Measurements from ENCODE around the gene SEBOX. TPM values are rescaled to one million over a fixed set of nuclear protein-coding genes. Genes with fewer than 3 reads are reported as not detected.
A peak's percentile ranks its signal among the peaks of the same experiment; 100 is the strongest.

The SEBOX gene
- total RNA-seq, 1 experiment from 2014 or later: not detected

DNA sequence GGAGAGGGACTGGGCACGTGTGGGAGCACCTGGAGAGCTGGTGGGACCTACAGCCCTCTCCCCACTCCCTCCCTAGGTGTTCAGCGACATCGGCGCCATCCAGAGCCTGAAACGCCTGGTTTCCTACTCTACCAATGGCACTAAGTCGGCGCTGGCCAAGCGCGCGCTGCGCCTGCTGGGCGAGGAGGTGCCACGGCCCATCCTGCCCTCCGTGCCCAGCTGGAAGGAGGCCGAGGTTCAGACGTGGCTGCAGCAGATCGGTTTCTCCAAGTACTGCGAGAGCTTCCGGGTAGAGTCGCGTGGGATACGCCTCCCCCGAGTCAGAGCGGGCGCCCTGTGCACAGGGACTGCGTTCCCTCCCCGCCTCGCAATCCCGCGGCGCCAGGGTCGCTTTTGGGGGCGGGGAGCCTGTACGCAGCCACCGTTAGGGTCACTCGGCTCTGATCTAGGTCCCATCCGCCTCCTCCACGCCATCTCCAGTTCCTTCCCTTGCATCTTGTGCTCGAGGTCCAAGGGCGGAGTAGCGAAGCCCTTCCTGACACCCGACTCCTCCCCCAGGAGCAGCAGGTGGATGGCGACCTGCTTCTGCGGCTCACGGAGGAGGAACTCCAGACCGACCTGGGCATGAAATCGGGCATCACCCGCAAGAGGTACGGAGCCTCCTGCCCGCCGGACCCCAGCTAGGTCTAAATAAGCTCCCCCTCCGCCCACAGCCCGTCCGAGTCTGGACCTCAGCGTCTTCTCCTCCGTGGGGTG is 19.5 kb upstream of the SEBOX start:
- Histone ChIP-seq H3K79me2 (ENCODE audit: low read length) (peaks cover 7% of the 10 kb centered on the region; the same call in 1 of the 2 replicates), H3K36me3 (ENCODE audit: low read depth, low read length) (no peaks in the 10 kb centered on the region), H3K9ac (ENCODE audit: low read length) (peak overlapping the region; percentile 61), H3F3A (ENCODE audit: low read length, unreplicated experiment) (no peaks in the 10 kb centered on the region), H3K27me3 (ENCODE audit: low read length) (no peaks in the 10 kb centered on the region), H4K20me1 (ENCODE audit: low read length) (no peaks in the 10 kb centered on the region), H3K9me2 (replicated peaks; ENCODE audit: low read length) (no peaks in the 10 kb centered on the region), H3K4me3 (ENCODE audit: low read length) (peak overlapping the region; percentile 81), H3K27ac (ENCODE audit: low read length) (peak overlapping the region; percentile 35), H3K4me1 (ENCODE audit: insufficient read depth, low read length) (peaks cover 22% of the 10 kb centered on the region), H2AFZ (ENCODE audit: low read length) (peak overlapping the region; percentile 90), H3K4me2 (ENCODE audit: low read length) (peak overlapping the region; percentile 98), H3K9me3 (ENCODE audit: low read length) (no peaks in the 10 kb centered on the region)
- POLR2A ChIA-PET (ENCODE audit: unreplicated experiment): interaction anchor here (0.5 to 1.3 kb wide), 4 partner anchors 11 to 85 kb away, joined by 3 to 8 read pairs (median 4); partner anchors contain the start of genes IFT20, POLDIP2 and TNFAIP1
- CTCF ChIA-PET: no interaction called here
- intact Hi-C loops (cut with micrococcal nuclease): no loop called here
- no TSS peak for BruUV-seq (replicated peaks)
- peak; percentile 66 for DNase-seq
- ATAC-seq: peak; percentile 90
- TF ChIP-seq CTCF (conservative IDR thresholded peaks at IDR 0.05; ENCODE audit: low read depth, low read length) (no peak), EZH2phosphoT487 (IDR thresholded peaks at IDR 0.05; ENCODE audit: borderline replicate concordance, low read length) (no peak), EZH2 (IDR thresholded peaks at IDR 0.05; ENCODE audit: low read length, unreplicated experiment) (no peak)

- DNase-seq (no peak), ATAC-seq (no peak)
- peaks cover 22% of the 10 kb centered on the region for H3K4me1 ChIP-seq (ENCODE audit: insufficient read depth, low read length)
- no peak overlapping the region for H3K9ac ChIP-seq (ENCODE audit: low read length)
- no TSS peak for BruUV-seq (replicated peaks)
- H2AFZ ChIP-seq (ENCODE audit: low read length): no peak overlapping the region
- TF ChIP-seq EZH2 (IDR thresholded peaks at IDR 0.05; ENCODE audit: low read length, unreplicated experiment) (no peak), EZH2phosphoT487 (IDR thresholded peaks at IDR 0.05; ENCODE audit: borderline replicate concordance, low read length) (no peak)
- no peak overlapping the region for H3K27ac ChIP-seq (ENCODE audit: low read length)
- intact Hi-C loops (cut with micrococcal nuclease): no loop called here
- no peak overlapping the region for H3K4me3 ChIP-seq (ENCODE audit: low read length)
- no peaks in the 10 kb centered on the region for H4K20me1 ChIP-seq (ENCODE audit: low read length)
- H3K27me3 ChIP-seq (ENCODE audit: low read length): no peaks in the 10 kb centered on the region
- CTCF ChIA-PET: no interaction called here
- POLR2A ChIA-PET (ENCODE audit: unreplicated experiment): no interaction called here
- no peaks in the 10 kb centered on the region for H3K9me3 ChIP-seq (ENCODE audit: low read length)
- peaks cover 7% of the 10 kb centered on the region; the same call in 1 of the 2 replicates for H3K79me2 ChIP-seq (ENCODE audit: low read length)
- H3K9me2 ChIP-seq (replicated peaks; ENCODE audit: low read length): no peaks in the 10 kb centered on the region
- H3K36me3 ChIP-seq (ENCODE audit: low read depth, low read length): no peaks in the 10 kb centered on the region
- H3K4me2 ChIP-seq (ENCODE audit: low read length): no peak overlapping the region
- H3F3A ChIP-seq (ENCODE audit: low read length, unreplicated experiment): no peaks in the 10 kb centered on the region
Observed at GRCh38 chr17:28381141-28381825, 16.3 kb upstream of the SEBOX start.

DNA sequence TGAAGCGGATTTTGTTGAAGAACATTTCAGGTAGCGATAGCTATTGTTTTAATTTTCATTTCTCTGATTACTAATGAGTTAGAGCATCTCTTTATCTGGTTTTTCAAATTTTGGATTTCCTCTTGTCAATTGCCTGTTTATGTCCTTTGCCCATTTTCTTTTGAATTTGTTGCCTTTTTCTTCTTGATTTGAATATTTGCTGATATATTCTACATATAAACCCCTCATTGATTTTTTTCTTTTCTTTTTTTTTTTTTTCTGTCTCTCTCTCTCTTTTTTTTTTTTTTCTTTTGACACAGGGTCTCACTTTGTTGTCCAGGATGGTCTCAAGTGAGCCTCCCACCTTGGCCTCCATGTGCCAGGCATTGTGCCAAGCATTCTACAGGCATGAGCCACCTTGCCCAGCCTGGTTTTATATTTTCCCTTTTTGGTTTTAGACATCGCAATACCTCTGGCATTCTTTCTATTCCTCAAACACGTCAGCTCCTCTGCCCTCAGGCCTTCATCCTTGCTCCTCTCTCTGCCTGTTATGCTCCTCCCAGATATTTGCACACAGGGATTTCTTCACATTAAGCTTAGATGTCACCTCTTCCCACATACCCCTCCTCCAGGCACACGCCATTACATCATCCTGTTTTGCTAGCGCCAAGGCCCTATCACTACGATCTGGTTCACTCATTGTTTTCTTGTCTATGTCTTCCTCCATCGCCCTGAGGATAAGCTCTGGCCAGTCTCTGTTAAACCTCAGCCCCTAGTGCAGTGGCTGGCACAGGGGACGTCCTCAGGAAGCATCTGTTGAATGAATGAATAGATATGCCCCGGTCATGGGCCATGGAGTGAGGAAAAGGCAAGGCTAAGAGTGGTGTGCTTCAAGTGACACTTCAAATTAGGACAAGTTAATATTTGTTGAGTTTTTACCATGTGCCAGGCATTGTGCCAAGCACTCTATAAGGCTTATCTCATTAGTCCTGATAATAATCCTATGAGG is 15.1 kb upstream of the SEBOX start:
- no peaks in the 10 kb centered on the region for H3K9me3 ChIP-seq (ENCODE audit: low read length)
- H3K27me3 ChIP-seq (ENCODE audit: low read length): no peaks in the 10 kb centered on the region
- no peaks in the 10 kb centered on the region for H4K20me1 ChIP-seq (ENCODE audit: low read length)
- no TSS peak for BruUV-seq (replicated peaks)
- no peaks in the 10 kb centered on the region for H3K36me3 ChIP-seq (ENCODE audit: low read depth, low read length)
- ChIA-PET POLR2A (ENCODE audit: unreplicated experiment) (no interaction called here), CTCF (no interaction called here)
- peaks cover 18% of the 10 kb centered on the region for H3K4me1 ChIP-seq (ENCODE audit: insufficient read depth, low read length)
- no peaks in the 10 kb centered on the region for H3K9me2 ChIP-seq (replicated peaks; ENCODE audit: low read length)
- DNase-seq (peak; percentile 88), ATAC-seq (peak; percentile 8; the same call in 1 of the 2 replicates)
- H3K4me3 ChIP-seq (ENCODE audit: low read length): no peak overlapping the region
- TF ChIP-seq EZH2 (IDR thresholded peaks at IDR 0.05; ENCODE audit: low read length, unreplicated experiment) (no peak), CTCF (conservative IDR thresholded peaks at IDR 0.05; ENCODE audit: low read depth, low read length) (no peak), EZH2phosphoT487 (IDR thresholded peaks at IDR 0.05; ENCODE audit: borderline replicate concordance, low read length) (no peak)
- H3K9ac ChIP-seq (ENCODE audit: low read length): no peak overlapping the region
- intact Hi-C loops (cut with micrococcal nuclease): no loop called here
- no peaks in the 10 kb centered on the region for H3F3A ChIP-seq (ENCODE audit: low read length, unreplicated experiment)
- no peak overlapping the region for H2AFZ ChIP-seq (ENCODE audit: low read length)
- H3K4me2 ChIP-seq (ENCODE audit: low read length): peak overlapping the region; percentile 51
- H3K27ac ChIP-seq (ENCODE audit: low read length): no peak overlapping the region
- H3K79me2 ChIP-seq (ENCODE audit: low read length): no peaks in the 10 kb centered on the region
